Stimulated activated CD8-positive, alpha-beta memory T cell treated with anti-CD3 and anti-CD28 coated beads, Interleukin-4, amount 100 ng/mL, for 1 hour (primary cell): ENCODE measurements around the gene LMOD2.

ENCODE experiments used
- DNase-seq, 2 donors: peaks; one replicate each; pipeline ENCODE4 v3.0.0-alpha.2; 2020; ENCODE audit warnings: low read depth in 2 of 2, low spot score in 1 of 2

The LMOD2 gene

GRCh38 chr7:123669485-123669884, 13.8 kb downstream of the LMOD2 start:
- no peak for DNase-seq

DNA sequence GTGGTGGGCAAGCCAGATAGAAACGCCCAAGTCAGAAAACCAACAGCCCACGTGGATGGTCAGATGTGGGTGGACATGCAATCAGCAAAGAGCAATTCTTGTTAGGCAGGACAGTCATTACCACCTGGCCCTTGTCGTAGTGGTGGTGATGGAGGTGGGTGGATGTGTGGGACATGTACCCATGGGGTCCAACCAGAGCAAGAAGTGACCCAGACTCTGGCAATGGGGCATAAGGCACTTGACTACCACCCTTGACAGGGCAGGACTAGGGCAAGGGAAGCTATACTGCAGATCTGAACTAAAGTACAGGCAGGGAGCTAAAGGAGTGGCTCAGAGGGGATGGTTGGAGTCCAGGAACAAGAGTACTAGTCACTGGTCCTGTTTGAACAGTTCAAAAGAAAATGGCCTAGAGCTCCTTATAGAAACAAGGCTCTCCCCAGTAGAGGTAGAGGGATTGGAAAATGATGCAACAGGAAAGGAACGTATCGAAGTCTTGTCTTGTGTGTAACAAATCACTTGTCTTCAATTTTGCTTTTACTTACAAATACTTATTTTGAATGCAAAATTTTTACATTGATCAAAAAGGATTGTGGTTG, 17.6 kb downstream of the LMOD2 start:
- DNase-seq, result no peak

- no peak for DNase-seq
Measured at GRCh38 chr7:123673752-123674398, 18.2 kb downstream of the LMOD2 start.

DNA sequence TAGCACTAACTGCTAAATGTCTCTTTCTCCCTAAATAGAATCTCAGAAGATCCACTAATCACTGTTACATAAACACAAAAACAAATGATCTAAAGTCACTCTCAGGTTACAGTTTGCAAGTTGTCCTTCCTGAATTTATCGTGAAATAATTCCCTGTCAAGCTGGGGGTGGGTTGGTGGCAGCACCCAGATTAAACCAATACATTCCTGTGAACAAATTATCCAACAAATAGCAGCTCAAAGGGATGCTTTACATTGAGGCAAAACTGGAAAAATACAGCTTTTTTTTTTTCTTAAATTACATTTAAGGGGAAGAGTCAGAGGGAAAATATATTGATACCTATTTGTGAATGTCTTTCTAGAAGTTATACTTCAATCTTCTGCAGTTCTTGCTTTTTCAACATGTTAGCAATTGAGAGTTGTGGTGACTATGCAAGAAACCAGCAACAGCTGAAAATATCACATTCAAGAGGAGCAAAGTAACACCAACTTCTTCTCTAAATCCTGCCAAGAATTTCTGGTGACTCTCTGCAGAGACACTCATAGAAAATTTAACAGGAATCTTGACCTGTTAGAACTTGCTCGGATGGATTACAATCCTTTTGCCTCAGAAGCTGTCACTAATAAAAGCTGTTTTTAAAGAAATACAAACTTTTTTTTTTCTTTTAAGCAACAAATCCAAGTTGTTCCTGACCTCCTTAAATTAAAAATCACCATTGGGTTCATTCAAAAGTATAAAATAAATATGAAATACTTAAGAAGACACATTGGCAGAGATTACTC, 18.9 kb downstream of the LMOD2 start:
- no peak for DNase-seq

- DNase-seq, result no peak
Measured at GRCh38 chr7:123675181-123675473, 19.5 kb downstream of the LMOD2 start.

DNA sequence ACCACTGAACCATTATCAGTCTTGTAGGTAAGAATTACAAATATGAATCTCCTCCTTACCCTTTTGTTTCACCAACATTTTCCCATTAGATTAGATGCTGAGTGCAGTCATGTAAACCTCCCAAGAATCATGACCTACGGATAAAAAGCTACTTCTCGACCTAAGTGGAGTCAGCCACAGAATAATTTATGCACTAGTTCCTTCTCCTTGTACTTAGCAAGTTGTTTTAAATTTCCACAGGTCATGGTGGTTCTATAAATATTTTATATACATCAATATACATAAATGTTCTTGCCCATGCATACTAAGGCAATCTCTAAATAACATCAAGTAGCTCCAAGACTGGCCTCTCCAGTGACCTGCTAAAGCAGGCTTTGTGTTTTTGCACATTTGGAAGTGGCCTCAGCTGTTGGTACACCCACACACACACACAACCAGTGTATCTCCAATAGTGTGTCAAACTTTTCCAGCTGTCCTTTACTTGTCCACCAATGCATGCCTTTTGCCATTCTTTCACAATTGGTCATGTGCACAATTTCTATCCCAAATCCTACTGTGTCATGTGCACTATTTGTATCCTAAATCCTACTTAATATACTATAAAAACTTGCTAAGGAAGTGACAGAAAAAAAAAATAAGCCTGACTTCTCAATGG, 21.5 kb downstream of the LMOD2 start:
- no peak for DNase-seq

GRCh38 chr7:123679614-123680013, 23.9 kb downstream of the LMOD2 start:
- no peak for DNase-seq

DNA sequence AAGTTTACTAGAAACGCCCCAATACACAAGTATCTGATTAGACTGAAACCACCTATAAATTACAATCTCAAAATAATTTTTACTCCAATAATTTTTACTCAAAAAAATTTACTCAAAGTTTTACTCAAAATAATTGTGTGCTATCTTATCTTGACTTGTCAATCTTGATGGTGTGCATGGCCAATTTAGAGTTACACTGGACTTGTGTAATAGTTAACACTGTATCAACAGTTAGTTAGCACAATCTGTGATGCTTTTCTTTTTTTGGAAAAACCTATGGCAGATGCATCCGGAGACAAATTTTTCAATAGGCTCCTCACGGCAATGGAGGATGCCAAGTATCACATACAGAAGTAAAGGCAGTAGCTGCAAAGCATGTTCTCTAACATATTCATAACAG, 24.9 kb downstream of the LMOD2 start:
- no peak for DNase-seq

GRCh38 chr7:123681561-123681960, 25.9 kb downstream of the LMOD2 start:
- no peak for DNase-seq

GRCh38 chr7:123682690-123683089, 27.0 kb downstream of the LMOD2 start:
- DNase-seq, result no peak

DNA sequence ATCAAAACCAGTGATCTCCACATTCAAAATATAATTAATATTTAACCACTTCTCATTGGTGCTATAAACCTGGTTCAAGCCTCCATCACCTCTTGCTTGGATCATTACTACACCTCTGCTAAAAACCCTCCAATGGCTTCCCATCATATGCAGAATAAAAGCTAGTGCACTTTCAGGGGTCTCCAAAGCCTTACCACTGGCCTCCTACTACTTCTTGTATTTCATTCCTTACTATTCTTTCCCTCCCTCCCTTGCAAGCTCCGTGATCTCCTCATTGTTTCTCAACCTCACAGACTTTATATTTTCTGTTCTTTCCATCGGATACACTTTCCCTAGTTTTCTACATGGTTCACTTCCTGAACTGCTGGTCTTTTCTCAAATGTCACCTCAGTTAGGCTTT, 31.5 kb downstream of the LMOD2 start:
- no peak for DNase-seq

GRCh38 chr7:123687727-123688126, 32.1 kb downstream of the LMOD2 start:
- no peak for DNase-seq

GRCh38 chr7:123689250-123689649, 33.6 kb downstream of the LMOD2 start:
- DNase-seq, result no peak

DNA sequence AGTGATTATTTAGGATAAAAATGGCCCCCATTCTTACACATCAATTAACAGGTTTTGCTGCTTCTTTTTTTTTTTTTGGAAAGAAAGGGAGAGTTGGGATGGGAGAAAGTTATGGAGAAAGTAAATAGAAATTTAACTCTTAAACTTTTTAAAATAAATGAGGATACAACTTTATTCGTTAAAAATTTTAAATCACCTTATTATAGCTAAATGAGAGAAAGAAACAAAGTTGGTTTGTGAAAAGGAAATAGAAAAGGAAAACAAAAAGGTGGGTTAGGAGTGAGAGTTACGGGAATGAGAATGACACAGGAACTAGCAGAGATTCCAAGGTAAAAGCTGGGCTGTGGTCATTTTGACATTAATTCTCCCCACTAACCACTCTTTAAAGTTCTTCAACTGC, 34.9 kb downstream of the LMOD2 start:
- DNase-seq, result no peak

- DNase-seq, result no peak
Measured at GRCh38 chr7:123692471-123692877, 36.8 kb downstream of the LMOD2 start.

DNA sequence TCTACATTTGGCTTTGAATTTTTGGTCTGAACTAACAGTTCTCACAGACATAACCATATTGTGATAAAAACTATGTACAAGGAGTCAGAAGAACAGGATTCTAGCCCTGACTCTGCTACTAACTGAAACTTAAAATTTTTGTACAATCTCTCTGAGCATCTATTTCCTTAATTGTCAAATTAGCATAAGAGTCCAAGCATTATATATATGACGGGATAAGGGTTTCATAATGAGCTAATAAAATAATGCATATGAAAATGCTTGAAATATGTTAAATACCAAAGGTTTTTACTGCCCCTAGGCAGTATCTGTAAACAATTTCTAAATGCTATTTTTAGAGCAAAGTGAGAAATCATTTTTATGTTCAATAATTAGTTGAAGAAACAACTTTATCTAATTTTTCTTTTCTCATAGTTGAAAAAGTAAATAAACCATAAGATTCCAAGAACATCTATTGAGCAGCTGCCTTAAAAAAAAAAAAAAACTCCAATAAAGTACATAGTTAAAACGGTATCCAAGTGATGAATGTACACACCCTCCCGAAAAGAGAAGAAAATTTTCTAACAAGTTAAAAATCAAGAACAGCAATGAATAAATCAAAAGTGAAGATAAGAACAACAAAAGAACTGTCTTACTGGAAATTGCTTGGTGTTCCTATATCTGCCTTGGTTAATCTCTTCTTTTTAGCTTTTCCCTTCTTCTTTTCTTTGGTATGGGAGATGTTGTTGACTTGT, 40.4 kb downstream of the LMOD2 start:
- no peak for DNase-seq

DNA sequence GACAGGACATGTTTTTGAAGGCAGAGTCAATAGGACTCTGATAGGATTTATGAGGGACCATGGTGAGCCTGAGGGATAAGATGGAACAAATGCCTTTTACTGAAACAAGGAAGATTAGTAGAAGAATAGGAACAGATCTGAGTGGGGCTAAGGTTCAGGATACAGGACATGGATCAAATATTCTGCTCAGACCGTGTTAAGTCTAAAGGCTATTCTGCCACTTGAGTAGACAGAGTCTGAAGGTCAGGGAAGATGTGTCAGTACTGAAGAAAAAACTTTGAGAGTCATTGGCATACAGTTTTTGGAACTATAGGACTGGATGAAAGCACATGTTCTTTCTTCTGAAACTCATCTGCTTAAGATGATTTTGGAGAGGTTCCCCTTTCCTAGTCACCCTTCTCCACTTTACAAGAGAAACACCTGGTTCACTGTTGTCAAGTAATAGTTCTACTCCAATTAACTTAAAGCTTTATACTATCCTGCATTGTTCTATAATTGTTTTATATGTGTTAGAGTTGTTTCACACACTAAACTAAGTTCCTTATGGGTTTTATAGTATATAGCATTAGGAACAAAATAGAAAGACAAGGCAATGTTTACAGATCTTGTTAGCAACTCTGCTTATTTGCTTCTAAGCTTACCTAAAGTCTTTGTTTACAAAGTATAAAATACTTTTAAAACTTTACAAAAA, 49.7 kb downstream of the LMOD2 start:
- DNase-seq, result no peak

- no peak for DNase-seq
Measured at GRCh38 chr7:123709525-123709924, 53.9 kb downstream of the LMOD2 start.

DNA sequence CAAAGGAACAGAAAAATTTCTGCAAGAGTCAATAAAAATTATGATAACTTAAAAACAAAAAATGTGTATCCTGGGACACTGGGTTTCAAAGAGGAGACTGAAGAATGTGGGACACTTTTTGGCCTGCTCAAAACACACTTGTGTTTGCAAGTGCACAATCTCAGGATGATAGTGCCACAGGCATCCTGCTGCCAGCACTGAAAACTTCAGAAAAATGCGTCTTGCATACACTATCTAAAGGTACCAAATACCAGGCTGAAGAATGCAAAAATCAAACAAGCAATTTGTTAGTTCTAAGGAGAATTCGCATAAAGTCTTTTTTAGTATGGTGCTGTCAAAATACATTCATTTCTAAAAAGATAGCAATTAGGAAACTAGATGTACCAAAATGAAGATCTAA, 55.0 kb downstream of the LMOD2 start:
- DNase-seq, result no peak

- DNase-seq, result no peak
Measured at GRCh38 chr7:123711832-123712293, 56.2 kb downstream of the LMOD2 start.

- no peak for DNase-seq
Measured at GRCh38 chr7:123712619-123713018, 57.0 kb downstream of the LMOD2 start.
